BE2C (cell line): Measurements from ENCODE around the gene RPL7A.

Experiments used
- DNase-seq: peaks from one replicate; pipeline ENCODE4 v3.0.0-alpha.2; 2020
- H3K27me3 ChIP-seq: fragments of 250-450 bp; sonication (Bioruptor Pico); 2 replicates; pipeline ENCODE4 v1.5.1; 2020; ENCODE audit warnings: mild to moderate bottlenecking
- H3K36me3 ChIP-seq: fragments of 250-450 bp; sonication (Bioruptor Pico); 2 replicates; pipeline ENCODE4 v1.5.1; 2020; ENCODE audit warnings: mild to moderate bottlenecking
- H3K4me1 ChIP-seq: fragments of 250-450 bp; sonication (Bioruptor Pico); 2 replicates; pipeline ENCODE4 v1.5.1; 2020
- H3K4me3 ChIP-seq: 2 replicates; pipeline ENCODE4 v1.5.1; 2011; ENCODE audit warnings: low read depth, low read length
- H3K9me3 ChIP-seq: fragments of 250-450 bp; sonication (Bioruptor Pico); 2 replicates; pipeline ENCODE4 v1.5.1; 2020
- CTCF ChIP-seq: IDR thresholded peaks from 2 replicates; pipeline ENCODE4 v1.5.1; 2012; ENCODE audit warnings: mild to moderate bottlenecking, low read depth, low read length

Gene RPL7A

DNA sequence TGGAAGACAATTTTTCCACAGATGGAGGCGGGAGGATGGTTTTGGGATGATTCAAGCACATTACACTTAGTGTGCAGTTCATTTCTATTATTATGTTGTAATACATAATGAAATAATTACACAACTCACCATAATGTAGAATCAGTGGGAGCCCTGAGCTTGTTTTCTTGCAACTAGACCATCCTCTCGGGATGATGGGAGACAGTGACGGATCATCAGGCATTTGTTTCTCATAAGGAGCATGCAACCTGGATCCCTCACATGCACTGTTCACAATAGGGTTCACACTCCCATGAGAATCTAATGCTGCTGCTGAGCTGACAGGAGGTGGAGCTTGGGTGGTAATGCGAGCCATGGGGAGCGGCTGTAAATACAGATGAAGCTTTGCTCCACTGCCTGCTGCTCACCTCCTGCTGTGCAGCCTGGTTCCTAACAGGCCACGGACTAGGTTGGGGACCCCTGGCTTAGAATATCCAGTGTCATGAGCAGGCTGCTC, 29.8 kb downstream of the RPL7A start:
- Histone ChIP-seq H3K4me1 (peaks cover 3% of the 10 kb centered on the region; the same call in 1 of the 2 replicates), H3K27me3 (no peaks in the 10 kb centered on the region), H3K4me3 (no peak overlapping the region), H3K9me3 (0 out of 2 replicates have a peak, but pooled peaks cover 2% of the 10 kb centered on the region), H3K36me3 (peaks cover 8% of the 10 kb centered on the region)
- DNase-seq: no peak
- no peak for TF ChIP-seq CTCF

DNA sequence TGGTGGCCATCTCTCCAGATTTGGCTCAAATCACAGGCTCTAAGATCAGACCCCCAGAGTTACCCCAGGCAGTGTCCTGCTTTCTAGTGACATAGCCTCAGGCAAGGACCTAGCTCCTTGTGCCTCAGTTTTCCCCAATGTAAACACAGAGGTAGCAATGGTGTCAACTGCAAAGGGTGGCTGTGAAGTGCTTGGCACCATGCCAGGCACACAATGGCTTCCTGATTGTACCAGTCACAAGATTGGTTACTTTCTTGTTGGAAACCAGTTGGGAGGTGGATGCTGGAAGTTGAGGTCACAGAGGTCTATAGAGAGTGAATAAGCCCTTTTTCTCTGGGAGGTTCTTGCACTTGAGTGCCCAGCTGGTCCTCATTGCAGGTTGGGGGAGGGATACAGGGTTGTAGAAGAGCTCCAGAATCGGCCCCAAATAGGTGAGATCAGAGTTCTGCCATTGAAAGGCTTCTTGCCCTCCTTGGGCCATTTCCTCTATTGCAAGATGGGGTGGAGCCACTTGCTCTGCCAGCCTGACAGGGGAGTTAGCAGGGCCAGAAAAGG, 30.5 kb downstream of the RPL7A start:
- Histone ChIP-seq H3K4me3 (no peak overlapping the region), H3K36me3 (peaks cover under 1% of the 10 kb centered on the region), H3K9me3 (0 out of 2 replicates have a peak, but pooled peaks cover 2% of the 10 kb centered on the region), H3K27me3 (no peaks in the 10 kb centered on the region), H3K4me1 (peaks cover 3% of the 10 kb centered on the region; the same call in 1 of the 2 replicates)
- TF ChIP-seq CTCF: no peak
- no peak for DNase-seq

GRCh38 chr9:133379153-133380086, 31.4 kb downstream of the RPL7A start:
- Histone ChIP-seq H3K36me3 (no peaks in the 10 kb centered on the region), H3K9me3 (0 out of 2 replicates have a peak, but pooled peaks cover 2% of the 10 kb centered on the region), H3K27me3 (no peaks in the 10 kb centered on the region), H3K4me3 (no peak overlapping the region), H3K4me1 (peaks cover 3% of the 10 kb centered on the region; the same call in 1 of the 2 replicates)
- DNase-seq: no peak
- TF ChIP-seq CTCF: no peak

DNA sequence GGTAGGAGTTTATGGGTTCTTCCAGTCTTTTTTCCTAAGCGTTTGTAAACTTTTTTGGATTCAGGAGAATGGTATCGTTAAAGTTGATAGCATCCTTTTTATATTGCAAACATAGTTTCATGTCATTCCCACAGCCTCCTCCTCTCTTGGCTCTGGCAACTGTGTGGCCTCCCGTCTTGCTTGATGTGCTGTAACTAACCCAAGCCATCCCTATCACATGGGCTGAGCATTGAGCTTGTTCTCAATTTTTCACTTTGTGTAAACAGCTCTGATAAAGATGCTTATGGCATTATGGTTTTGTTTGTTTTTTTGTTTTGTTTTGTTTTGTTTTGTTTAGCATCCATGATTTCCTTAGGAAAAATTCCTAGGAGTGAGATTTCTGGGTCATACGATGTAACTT, 32.7 kb downstream of the RPL7A start:
- H3K36me3 ChIP-seq: no peaks in the 10 kb centered on the region
- 0 out of 2 replicates have a peak, but pooled peaks cover 2% of the 10 kb centered on the region for H3K9me3 ChIP-seq
- no peak for TF ChIP-seq CTCF
- H3K4me3 ChIP-seq: no peak overlapping the region
- no peak for DNase-seq
- H3K4me1 ChIP-seq: peaks cover 3% of the 10 kb centered on the region; the same call in 1 of the 2 replicates
- no peaks in the 10 kb centered on the region for H3K27me3 ChIP-seq

DNA sequence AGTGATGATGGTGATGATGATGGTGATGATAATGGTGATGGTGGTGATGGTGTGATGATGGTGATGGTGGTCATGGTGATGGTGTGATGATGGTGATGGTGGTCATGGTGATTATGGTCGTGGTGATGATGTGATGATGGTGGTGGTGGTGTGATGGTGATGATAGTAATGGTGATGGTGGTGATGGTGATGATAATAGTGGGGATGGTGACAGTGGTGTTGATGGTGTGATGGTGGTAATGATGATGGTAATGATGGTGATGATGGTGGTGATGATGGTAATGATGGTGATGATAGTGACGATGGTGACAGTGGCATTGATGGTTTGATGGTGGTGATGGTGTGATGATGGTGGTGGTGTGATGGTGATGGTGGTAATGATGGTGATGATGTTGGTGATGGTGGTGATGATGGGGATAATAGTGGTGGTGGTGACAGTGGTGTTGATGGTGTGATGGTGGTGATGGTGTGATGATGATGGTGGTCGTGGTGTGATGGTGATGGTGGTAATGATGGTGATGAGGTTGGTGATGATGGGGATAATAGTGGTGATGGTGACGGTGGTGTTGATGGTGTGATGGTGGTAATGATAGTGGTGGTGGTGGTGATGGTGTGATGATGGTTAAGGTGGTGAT, 34.6 kb downstream of the RPL7A start:
- no peak for TF ChIP-seq CTCF
- Histone ChIP-seq H3K4me1 (peaks cover 3% of the 10 kb centered on the region; the same call in 1 of the 2 replicates), H3K9me3 (0 out of 2 replicates have a peak, but pooled peaks cover 2% of the 10 kb centered on the region), H3K27me3 (no peaks in the 10 kb centered on the region), H3K4me3 (no peak overlapping the region), H3K36me3 (no peaks in the 10 kb centered on the region)
- no peak for DNase-seq
